Stimulated activated CD8-positive, alpha-beta memory T cell treated with anti-CD3 and anti-CD28 coated beads, Interleukin-7, amount 100 ng/mL, for 48 hours (primary cell): ENCODE data around the gene BAD.
A peak's percentile ranks its signal among the peaks of the same experiment; 100 is the strongest.

Experiments used
- DNase-seq, 2 donors: peaks; one replicate each; pipeline ENCODE4 v3.0.0-alpha.2; 2020; ENCODE audit warnings: low read depth in 1 of 2; ENCODE audit errors: extremely low read depth in 1 of 2

The BAD gene

DNA sequence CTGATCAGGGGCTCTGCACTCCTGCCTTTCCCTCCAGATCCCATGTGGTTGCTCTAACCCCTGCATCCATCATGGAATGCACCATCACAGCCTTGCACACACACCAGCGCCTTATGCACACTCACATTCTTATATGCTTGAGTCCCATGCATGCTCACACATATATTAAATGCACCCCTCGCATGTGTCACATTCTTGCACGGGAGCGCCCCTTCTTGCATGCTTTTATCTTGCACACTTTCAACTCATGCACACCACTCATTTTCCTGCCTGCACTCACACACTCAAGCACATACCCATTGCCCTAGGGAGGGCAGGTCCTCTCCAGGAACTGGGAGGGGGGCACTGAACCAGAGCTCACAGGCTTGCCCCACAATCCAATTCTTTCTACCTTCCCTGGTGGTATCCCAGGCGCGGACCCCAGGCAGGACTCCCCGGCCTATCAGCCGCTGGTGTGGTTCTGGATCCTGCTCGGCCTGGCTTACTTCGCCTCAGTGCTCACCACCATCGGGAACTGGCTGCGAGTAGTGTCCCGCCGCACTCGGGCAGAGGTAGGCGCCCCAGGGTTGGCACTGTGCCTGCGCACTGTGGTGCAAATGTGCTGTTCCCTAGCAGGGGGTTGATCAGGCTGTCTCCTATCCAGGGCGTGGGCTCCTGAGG lies 13.4 kb upstream of the BAD start:
- DNase-seq = no peak

DNA sequence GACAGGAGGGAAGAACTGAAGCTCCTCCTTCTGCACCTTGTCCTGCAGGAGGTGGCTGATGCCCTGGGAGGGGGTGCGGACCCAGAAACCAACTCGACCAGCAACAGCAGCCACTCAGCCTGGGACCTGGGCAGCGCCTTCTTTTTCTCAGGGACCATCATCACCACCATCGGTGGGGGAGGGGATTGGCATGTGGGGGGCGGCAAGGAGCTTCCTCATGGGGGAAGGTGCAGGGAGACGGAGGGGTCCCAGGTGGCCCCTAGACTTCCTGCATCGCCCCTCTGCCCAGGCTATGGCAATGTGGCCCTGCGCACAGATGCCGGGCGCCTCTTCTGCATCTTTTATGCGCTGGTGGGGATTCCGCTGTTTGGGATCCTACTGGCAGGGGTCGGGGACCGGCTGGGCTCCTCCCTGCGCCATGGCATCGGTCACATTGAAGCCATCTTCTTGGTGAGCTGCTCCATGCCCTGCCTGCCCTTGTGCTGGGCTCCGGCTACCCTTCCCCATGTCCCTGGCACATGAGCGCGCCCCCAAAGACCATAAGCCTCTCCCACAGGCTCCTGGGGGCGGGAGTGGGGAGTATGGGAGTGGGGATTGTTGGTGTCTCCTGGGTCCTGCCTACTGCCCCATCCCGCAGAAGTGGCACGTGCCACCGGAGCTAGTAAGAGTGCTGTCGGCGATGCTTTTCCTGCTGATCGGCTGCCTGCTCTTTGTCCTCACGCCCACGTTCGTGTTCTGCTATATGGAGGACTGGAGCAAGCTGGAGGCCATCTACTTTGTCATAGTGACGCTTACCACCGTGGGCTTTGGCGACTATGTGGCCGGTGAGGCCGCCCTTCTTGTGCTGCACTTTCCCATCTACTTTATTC lies 12.6 kb upstream of the BAD start:
- no peak for DNase-seq

DNA sequence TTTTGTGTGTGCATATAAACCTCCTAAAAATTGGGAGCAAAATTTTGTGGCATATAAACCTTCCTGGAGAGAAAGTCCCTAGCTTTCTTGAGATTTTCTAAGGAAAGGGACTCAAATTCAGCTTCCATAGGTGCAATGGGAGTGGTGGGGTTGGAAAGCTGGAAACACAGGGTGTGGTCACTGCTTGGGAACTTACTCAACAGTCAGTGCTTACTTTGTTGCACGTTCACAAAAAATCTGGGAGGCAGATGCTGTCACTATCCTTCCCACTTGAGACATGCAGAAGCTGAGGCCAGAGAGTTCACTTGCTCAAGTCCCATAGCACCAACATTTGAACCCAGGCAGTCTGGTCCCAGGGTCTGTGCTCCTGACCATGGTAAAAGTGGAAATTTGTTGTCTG lies 11.8 kb upstream of the BAD start:
- no peak for DNase-seq

DNA sequence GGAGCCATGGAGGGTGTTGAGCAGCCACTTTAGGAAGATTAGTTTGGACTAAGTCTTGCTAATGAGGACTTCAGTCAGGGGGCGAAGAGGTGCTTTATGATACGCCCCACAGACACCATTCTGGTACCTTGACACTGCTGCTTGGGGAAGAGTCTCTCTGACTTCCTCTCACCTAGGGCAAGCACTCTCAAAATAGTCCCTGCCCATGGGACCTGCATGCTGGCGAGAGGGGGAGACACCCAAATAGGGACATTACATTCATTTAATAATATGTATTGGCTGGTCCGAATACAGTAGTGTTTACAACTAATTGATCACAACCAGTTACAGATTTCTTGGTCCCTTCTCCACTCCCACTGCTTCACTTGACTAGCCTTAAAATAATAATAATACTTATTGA lies 11.3 kb upstream of the BAD start:
- no peak for DNase-seq

DNA sequence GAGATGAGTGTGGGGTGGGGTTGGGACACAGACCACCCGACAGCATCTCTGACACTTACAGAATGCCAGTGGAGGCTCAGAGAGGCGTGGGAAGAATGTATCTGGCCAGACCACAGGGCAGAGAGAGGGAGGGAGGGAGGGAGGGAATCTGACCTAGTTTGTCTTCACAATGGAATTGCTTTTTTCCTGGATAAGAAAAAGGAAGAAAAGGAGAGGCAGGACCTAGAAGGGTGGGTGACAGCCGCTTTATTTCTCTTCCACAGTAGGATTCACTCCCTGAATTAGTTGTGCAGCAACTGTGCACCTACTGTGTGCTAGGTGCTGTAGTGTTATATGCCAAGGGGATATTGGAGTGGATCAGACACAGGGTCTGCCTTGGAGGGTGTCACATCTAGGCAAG lies 10.3 kb upstream of the BAD start:
- DNase-seq = no peak

DNA sequence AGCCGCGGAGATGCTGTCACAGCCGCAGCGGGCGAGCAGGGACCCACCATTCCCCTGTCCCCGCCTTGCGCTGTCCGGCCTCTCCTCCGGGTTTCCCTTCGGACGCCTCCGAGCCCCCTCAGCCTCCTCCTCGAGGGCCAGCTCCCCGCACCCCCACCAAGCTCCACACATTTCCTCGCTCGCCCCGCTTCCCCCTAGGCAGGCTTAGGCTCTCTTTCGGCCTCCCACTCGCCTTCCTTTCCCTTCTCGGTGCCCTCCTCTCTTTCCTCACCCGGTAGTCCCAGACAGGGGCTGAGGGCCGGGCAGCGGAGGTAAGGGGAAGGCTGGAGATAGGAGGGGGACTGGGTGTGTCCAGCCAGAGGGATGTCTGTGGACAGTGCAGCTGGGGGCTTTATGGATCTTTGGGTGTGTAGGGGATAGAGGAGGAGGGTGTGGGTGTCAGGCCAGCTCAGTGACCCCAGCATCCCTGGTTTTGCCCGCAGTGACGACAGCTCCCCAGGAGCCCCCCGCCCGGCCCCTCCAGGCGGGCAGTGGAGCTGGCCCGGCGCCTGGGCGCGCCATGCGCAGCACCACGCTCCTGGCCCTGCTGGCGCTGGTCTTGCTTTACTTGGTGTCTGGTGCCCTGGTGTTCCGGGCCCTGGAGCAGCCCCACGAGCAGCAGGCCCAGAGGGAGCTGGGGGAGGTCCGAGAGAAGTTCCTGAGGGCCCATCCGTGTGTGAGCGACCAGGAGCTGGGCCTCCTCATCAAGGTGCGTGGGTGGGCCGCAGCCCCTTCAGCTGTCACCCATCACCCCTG lies 8.2 kb upstream of the BAD start:
- DNase-seq = no peak

DNA sequence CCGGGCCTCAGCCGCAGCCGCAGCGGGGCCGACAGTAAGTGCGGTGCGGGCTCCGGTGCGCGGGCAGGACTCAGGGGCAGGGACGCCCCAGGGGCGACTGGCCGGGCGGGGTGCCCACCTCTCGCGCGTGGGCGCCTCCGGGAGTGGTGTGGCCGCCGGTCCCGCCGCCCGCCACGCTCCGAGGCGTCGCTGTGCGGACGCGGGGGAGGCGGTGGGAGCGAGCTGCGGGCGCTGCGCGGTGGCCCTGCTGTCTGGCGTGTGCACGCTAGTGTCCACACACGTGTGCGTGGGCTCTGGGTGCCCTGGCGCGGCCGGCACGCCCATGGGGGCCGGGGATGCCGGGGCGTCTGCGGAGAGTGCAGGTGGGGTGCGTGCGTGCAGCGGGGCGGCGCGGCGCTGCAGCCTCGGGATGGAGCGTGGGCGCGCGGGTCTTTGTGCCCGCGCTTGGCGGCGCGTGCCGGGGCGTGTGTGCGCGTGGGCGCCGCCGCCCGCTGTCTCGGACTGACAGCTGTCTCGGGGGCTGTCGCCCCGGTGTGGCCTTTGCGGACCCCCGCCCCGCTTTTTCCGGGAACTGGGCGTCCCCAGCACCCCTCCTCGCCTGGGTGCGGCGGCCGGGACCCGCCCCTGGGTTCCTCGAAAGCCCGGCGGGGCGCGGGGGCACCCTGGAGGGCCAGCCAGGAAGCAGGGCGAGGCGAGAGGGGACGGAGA lies 7.4 kb upstream of the BAD start:
- DNase-seq = no peak

DNA sequence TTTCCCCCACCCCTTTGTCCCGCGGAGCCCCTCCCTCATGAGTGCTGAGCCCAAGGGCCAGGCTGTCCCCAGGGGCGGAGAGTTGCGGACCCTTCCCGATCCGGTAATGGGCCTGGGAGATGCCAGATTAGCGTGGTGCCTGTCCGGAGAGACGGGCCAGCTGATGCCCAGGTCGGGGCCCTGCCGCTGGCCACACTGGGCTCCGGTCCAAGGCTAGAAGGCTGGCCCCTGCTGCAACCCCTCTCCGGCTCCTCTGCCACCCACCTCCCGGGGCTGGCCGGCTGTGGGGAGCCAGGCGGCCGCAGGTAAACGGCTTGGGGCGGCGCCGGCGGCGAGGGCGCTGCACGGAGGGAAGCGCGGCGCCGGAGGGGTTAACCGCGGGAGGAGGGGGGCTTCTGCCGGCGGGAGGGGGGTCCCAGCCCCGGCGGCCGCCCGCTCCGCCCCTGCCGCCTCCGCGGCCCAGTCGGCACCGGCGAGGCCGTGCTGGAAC lies 6.8 kb upstream of the BAD start, which contains the start of gene KCNK4:
KCNK4 (plus strand) TSS at position 41 of the 490 bp plus-strand sequence. CDS start 1,717 bp downstream, outside the sequence.
- DNase-seq = no peak

DNA sequence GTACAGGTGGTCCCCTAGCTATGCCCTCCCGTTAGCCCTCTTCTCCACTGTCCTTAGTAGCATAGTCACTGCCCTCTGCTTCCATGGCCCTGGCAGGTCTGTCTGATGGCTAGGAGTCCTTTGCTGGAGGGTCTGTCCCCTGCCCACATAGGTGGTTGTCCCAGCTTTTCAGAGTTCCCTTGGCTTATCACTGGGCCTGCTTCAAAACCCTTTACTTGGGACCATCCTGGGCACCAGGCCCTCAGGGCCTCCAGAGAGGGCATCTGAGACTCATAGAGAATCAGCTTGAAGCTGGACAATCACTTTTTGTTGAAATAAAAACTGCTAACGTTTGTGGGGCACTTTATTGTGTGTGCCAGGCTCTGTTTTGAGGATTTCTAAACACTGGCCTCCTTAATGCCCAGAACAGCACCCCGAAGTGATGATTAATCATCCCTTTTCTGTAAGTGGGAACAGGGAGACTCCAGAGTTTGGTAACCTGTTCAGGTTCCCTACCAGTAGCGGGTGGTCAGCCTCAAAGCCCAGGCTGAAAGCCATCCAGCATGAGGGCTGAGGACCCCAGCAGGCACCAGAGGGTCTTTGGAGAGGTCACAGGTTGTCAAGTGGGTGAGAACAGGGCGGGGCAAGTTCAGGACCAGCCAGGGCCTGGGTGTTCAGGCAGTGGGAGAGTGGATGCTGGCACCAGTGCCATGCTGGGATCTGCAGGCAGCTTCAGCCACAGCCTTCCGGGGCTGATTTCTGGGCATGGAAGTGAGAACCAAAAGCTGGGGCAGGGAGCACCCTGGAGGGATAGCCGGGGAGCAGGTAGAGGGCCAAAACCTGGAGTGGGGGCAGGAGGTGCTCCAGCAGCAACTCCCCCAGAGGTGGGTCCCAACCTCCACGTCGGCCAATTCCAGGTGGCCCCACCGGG lies 6.1 kb upstream of the BAD start:
- DNase-seq = no peak

DNA sequence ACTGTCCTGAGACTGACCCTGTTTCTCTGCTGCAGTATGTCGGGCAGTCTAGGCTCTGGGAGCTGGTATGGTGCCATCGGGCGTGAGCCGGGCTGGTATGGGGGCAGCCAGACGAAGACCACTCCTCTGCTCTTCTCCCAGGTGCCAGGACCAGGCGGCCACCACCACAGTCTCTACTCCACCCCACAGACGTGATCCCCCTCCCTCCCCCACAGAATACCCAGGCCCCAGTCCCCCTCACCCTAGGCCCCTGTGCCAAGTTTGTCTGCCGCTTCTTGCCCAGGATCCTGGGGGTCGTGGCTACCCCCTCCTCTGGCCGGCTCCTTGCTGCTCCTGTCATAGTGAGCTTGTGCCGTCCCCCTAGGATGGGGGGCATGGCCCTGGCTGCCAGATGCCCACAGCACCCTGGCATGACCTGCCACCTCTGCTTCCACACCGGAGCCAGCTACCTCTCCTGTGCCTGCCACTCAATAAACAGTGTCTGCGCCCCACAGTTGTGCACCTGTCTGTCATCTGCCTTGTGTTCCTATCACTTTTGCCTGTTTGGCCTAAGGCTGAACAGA lies 4.6 kb upstream of the BAD start:
- no peak for DNase-seq

DNA sequence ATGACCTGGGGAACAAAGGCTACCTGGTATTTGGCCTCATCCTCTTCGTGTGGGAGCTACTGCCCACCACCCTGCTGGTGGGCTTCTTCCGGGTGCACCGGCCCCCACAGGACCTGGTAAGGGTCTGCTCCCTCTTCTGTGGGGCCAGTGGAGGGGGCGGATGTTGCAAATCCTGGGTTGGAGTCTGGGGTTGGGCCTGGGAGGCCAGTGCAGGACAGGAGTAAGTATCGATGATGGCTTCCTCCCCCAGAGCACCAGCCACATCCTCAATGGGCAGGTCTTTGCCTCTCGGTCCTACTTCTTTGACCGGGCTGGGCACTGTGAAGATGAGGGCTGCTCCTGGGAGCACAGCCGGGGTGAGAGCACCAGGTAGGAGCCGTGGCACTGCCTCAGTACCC lies 3.9 kb upstream of the BAD start:
- no peak for DNase-seq

DNA sequence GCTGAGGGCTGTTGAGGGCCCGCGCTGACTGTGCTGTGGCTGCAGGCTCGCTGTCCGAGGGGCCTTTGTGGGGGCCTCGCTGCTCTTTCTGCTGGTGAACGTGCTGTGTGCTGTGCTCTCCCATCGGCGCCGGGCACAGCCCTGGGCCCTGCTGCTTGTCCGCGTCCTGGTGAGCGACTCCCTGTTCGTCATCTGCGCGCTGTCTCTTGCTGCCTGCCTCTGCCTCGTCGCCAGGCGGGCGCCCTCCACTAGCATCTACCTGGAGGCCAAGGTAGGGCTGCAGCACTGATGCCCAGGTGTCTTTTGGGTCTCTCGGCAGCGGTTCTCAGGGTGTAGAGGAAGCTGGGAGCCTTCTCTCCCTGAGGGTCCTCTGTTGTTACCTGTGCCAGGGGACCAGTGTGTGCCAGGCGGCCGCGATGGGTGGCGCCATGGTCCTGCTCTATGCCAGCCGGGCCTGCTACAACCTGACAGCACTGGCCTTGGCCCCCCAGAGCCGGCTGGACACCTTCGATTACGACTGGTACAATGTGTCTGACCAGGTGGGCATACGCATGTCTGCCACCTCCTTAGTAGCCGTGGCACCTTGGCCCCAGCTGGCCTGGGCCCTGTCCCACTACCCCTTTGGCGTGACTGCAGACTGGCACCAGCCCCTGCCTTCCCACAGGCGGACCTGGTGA lies 3.3 kb upstream of the BAD start:
- DNase-seq = no peak

DNA sequence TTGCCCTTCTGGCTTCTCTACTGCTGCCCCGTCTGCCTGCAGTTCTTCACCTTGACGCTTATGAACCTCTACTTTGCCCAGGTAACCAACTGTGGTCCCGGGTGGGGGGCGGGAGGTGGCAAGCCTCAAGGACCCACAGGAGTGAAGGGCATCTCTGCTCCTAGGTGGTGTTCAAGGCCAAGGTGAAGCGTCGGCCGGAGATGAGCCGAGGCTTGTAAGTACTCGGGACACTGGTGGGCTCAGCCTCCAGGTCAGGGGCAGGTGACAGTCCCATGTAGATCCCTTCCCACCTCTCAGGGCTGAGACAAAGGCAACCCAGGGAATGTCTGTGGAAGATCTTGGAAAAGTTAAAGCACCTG lies 2.3 kb upstream of the BAD start:
- no peak for DNase-seq

DNA sequence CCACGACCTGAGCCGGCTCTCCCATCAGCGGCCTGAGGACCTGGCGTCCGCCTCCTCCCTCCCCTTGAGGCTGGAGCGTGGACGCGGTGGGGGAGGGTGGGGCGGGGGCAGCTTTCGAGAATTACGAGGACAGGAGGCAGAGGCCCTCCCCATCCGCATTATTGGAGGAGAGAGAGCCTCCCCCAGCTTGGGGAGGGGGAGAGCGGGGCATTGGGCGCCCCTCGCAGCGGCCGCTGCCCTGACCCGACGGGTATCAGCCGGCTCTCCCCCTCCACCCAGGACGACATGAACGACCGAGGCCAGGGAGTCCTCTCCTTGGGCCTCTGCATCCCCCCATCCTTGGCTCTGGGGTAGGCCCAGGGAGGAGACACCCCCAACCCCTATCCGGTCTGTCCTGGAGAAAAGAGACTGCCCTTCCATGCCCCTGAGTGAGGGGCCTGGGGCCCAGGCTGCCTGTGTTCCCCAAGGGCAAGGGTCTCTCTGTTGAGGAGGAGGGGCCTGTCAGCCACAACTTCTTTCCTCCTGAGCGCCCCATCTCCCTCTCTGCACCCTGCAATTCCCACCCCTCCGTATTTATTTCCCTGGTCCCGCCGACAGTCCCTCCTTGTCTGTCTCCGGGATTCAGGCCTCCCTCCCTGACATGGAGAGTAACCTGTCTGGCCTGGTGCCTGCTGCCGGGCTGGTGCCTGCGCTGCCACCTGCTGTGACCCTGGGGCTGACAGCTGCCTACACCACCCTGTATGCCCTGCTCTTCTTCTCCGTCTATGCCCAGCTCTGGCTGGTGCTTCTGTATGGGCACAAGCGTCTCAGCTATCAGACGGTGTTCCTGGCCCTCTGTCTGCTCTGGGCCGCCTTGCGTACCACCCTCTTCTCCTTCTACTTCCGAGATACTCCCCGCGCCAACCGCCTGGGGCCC lies 1.7 kb upstream of the BAD start:
- DNase-seq = no peak

DNA sequence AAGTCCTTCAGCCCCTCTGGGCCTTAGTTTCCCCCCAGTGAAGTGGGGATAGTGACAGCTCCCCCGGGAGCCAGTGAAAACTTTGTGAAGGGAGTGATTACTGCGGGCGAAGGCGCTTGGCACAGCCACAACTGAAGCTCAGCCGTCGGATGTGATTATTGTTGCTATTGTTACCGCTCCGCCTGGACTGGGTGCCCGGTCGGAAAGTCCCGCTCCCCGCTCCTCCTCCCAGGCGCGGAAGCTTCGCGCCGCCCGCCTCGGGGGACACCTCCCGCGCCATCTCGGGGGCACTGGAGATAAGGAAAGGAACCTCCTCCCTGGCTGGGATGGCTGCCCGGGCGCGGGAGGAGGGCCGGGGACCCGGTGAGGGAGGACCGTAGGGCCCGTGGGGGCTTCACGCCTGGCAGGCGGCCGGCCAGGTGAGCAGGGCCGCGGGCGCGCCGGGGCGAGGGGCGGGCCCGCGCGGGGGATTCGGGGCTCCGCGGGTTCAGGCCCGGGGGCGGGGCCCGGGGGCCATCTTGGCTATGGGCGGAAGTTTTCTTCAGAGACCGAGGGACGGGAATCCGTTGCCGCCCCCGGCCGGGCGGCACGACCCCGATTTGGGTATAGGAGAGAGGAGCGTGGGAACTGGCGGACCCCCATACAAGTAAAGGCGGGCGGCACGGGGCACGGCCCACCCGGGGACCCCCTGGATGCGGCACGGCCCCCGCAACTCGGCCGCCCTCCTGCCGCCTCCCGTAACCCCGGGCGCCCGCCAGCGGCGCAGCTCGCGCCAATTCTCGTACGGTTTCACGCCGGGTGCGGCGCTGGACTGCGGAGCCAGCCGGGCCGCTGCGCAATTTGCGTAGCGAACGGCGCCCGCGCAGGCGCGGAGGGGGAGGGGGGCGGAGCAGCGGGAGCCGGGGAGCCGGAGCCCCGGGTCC lies 758 bp upstream of the BAD start, which contains the start of gene GPR137:
GPR137 (plus strand) TSS at position 887 of the 923 bp plus-strand sequence. CDS start 677 bp downstream, outside the sequence.
- DNase-seq = peak; percentile 79 to 82

DNA sequence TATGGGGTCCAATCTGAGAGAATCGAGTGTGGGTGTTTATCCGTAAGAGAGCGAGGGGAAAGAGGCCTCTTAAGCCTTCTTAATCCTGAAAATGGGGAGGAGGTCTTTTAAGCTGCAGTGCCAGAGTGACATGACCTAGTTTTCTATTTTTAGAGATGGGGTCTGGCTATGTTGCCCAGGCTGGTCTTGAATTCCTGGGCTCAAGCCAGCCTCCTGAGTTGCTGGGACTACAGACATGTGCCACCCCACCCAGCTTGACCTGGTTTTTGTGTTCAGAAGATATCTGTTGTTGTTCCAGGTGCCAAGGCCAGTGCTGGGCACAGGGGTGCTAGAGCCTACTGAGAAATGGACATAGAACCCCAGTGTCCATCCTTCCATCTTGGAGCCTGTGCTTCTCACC lies 1.4 kb downstream of the BAD start:
- DNase-seq = no peak
